ENCODE results near the gene TMEM250.
"Not testable (repeated sequence)": the region's sequence is repeated elsewhere in the genome, so short reads cannot be mapped to it uniquely, and the experiment has no call there.

The TMEM250 gene

GRCh38 chr9:136112541-136112940, 6.1 kb downstream of the TMEM250 start:
- DNase-seq (ENCODE audit: low spot score) (no peak), FAIRE-seq (no peak)

DNA sequence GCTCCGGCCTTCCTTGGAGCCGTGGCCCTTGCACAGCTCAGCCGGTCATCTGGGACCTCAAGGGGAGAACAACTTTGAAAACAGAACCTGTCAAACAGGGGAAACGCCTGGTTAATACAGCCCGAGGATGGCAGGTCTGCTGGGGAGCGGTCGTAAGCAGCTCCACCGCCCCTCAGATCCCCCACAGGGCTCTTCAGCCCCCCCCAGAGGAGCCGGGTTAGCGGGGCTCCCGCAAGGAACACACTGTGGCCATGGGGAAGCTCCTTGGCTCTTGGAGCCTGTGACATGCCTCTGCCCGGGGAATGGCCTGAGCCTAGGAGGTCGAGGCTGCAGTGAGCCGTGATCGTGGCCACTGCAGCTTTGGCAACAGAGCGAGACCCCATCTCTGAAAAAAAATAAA, 6.8 kb downstream of the TMEM250 start:
- no peak for FAIRE-seq

GRCh38 chr9:136111190-136111589, 7.5 kb downstream of the TMEM250 start:
- DNase-seq (ENCODE audit: low spot score) (no peak), FAIRE-seq (no peak)

More for the DNA sequence above, 6.8 kb downstream of the TMEM250 start:
- no peak for DNase-seq (ENCODE audit: low spot score)

DNA sequence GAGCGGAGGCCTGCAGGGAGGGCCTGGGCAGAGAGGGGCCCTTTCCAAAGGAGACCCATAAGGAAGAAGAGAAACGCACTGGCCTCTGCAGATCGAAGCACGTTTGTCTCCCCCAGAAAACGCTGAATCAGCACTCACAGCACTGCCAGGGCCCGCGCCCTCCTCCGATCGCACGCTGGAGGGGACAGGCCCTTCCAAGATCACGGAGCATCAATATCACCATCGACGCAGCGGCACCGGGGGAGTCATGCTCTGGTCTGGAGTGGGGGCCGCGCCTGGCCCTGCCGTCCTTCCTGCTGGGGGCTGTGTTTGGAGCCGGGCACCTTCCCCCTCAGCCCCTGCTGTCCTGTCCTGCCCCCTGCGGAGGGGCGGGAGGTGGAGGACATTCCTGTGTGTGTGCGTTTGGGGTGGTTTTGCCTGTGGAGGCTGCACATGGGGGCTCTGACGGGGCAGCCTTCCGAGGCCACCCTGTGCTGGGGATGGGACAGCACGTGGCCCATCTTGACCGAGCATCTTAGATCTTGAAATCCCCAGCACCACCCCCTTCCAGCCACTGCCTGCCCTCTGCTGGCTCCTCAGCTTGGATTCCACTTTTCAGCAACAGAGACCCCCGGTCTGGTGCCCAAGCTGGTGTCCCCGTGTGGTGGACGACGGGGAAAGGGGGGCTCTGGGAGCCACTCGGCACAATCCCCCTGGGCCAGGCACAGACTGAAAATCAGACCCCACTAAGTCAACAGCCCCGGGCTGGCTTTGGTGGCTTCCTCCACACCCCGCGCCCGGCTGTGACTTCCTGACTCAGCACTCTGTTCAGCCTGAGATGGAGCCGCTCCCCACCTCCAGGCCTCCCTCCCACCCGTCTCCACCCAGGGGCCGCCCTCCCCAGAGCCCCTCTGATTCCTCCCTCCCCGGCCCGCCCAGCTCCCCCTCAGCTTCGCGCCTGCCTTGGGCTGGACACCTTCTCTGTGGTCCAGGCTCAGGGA, 8.3 kb downstream of the TMEM250 start:
- DNase-seq (ENCODE audit: low spot score) (no peak), FAIRE-seq (no peak)

- FAIRE-seq, result no peak
- DNase-seq (ENCODE audit: low spot score), result peak; percentile 92
Observed at GRCh38 chr9:136109351-136110081, 9.2 kb downstream of the TMEM250 start.

DNA sequence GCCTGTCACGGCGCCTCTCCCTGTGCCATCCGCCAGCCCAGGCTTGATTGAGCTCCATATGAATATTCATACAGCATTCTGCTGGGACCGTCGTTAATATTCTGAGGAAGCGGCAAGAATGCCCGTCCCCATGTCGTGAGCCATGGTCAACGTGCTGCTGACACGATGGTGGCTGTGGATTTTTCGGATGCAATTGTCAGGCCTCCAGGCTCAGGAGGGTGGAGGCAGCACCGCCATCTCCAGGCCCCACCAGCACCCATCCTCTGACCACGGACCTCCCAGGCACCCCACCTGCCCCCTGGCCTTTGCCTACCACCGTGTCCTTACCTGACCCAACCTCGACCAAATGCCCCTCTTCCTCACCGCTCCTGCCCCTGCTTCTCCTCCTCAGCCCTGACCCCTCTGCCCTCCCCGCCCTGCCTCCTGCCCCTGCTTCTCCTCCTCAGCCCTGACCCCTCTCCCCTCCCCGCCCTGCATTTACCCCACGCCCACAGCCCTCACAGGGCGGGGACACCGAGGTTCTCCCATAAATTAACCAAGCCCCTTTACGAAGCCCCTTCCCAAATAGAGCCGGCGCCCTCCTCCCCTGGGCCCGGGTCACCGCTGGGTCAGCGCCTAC, 9.9 kb downstream of the TMEM250 start:
- no peak for DNase-seq (ENCODE audit: low spot score)
- FAIRE-seq, result no peak

DNA sequence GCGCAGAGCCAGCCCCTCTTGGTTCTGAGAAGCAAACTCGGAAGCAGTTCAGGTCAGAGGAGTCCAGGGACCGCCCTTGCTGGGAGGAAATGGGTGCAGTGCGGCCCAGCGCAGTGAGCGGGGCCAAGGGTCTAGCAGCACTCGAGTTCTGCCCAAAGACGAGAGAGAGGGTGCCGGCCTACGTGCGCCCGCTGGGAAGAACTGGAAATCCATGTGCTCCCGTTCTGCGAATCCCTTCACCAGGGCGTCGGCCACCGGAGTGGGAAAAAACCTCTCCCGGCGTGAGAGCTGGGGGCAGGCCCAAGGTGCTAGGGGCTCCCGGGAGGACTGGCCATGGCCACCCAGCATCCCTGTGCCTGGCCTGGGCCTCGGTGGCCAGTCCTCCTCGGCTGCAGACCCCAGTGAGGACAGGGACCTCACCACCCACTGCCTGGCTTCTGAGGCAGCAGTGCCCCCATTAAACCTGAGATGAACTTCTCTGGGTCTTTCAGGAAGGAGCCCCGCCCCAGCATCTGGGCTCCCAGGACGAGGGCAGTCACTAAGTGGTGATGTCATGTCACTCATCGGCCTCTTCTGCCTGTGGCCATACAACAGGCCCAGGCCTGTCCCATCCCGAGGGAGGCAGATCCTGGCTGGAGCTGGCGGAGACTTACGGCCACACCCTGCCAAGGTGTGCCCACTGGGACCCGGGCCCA, 10.6 kb downstream of the TMEM250 start:
- no peak for FAIRE-seq
- no peak for DNase-seq (ENCODE audit: low spot score)

GRCh38 chr9:136107155-136107952, 11.3 kb downstream of the TMEM250 start:
- DNase-seq (ENCODE audit: low spot score) (no peak), FAIRE-seq (no peak)

- FAIRE-seq (no peak), DNase-seq (ENCODE audit: low spot score) (no peak)
Observed at GRCh38 chr9:136105398-136106135, 13.1 kb downstream of the TMEM250 start.

GRCh38 chr9:136104916-136105315, 13.8 kb downstream of the TMEM250 start:
- FAIRE-seq (no peak), DNase-seq (ENCODE audit: low spot score) (no peak)

GRCh38 chr9:136104488-136104800, 14.2 kb downstream of the TMEM250 start:
- no peak for DNase-seq (ENCODE audit: low spot score)
- FAIRE-seq, result no peak

DNA sequence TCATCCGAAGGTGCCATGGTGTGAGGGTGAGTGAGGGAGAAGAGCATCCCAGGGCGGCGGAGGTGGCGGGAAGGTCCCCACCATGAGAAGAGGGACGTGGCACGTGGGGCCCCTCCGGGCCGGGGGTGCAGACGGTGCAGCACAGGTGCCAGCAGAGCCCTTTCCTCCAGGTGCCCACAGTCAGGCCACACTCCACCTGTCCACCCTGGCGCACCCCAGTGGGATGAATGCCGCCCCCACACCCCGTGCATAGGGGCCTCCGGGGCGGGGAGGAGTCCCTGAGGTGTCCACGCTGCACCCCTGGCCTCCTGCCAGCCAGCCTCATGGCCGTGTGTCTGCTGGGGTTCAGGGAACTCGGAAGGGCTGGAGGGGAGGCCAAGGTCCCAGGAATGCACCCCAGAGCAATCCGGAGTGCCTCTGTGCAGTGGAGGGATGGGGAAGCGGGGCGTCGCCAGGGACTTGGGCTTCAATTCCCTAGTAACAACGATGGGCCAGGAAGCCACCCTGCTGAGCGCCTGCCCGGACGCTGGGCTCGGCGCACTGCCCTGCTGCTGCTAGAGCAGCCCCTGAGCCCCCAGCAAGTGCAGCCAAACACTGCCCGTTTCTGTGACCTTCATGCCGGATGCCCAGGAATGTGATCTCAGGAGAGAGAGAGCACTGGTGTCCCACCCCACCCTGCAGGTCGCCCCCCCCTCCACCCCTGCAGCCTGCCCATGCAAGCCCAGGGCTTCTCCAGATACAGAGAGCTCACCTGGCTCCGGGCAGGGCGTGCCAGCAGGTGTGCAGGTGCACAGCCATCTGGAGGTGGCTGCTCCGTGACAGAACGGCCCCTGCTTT, 14.8 kb downstream of the TMEM250 start:
- DNase-seq (ENCODE audit: low spot score), result no peak
- FAIRE-seq, result no peak

DNA sequence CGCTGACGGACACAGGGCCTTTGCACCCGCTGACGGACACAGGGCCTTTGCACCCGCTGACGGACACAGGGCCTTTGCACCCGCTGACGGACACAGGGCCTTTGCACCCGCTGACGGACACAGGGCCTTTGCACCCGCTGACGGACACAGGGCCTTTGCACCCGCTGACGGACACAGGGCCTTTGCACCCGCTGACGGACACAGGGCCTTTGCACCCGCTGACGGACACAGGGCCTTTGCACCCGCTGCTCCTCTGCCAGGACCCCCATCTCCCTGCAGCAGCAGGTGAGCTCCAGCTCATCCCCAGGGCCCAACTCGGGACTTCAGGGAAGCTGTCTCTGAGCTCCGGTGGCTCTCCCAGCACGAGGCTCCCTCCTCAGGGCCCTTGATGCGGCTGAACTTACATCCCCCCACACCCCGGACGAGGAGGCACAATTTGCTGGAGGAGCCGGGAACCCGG, 17.0 kb downstream of the TMEM250 start:
- DNase-seq (ENCODE audit: low spot score); FAIRE-seq: not testable (repeated sequence)

GRCh38 chr9:136100700-136101614, 17.7 kb downstream of the TMEM250 start:
- FAIRE-seq, result no peak
- no peak for DNase-seq (ENCODE audit: low spot score)

- FAIRE-seq, result no peak
Observed at GRCh38 chr9:136099542-136099941, 19.1 kb downstream of the TMEM250 start.

GRCh38 chr9:136098844-136099243, 19.8 kb downstream of the TMEM250 start:
- FAIRE-seq (no peak), DNase-seq (ENCODE audit: low spot score) (no peak)

More at GRCh38 chr9:136099542-136099941, 19.1 kb downstream of the TMEM250 start:
- no peak for DNase-seq (ENCODE audit: low spot score)

DNA sequence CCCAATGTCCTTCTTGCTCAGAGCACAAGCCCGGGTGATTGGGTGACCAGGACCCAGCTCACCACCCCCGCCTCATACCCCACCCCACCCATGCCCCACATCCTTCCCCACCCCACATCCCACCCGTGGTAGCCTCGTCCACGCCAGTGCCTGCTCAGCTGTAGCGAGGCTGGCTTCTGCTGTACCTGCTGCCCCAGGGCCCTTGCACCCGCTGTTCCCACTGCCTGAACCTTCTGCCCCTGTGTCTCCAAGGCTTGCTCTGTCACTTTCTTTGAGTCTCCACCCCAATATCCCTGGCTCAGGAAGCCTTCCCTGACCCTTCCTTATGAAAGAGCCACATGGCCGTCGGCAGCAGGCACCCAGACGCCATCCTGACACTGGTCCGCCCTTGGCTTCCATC, 20.5 kb downstream of the TMEM250 start:
- no peak for FAIRE-seq

GRCh38 chr9:136096505-136097001, 22.1 kb downstream of the TMEM250 start:
- FAIRE-seq (no peak), DNase-seq (ENCODE audit: low spot score) (no peak)

More for the DNA sequence above, 20.5 kb downstream of the TMEM250 start:
- DNase-seq (ENCODE audit: low spot score), result no peak
